Measurements from ENCODE around the gene TMEM63A. TPM values are rescaled to one million over a fixed set of nuclear protein-coding genes. Genes with fewer than 3 reads are reported as not detected.

TMEM63A gene
- total RNA-seq, 4 donors from 2014 or later, result 104 to 256 (median 180) TPM

GRCh38 chr1:225921734-225922709 lies 39.8 kb upstream of the TMEM63A start:
- WGBS, 2 donors (ENCODE audit: low coverage in 1 of 2), result 92% methylated on average over 23 of the region's 23 CpGs; no CpG with 5 or more reads in 1 of the 2 donors
- H3K9me3 ChIP-seq, result no peaks in the 10 kb centered on the region
- intact Hi-C loops (cut with DNase I; ENCODE audit: low total_unique reads), result no loop called here
- no peaks in the 10 kb centered on the region for H3K27me3 ChIP-seq
- H3K4me3 ChIP-seq, result no peak overlapping the region
- in situ Hi-C loops (cut with MboI; ENCODE audit: low pct_ligation_motif_present in 1 of 4, low pct_unique_long_range_greater_than_20kb in 1 of 4, low sequenced_read_pairs in 3 of 4), result loop anchor here in 2 of 4 donors (25.0 kb wide), 2 partner anchors 135 to 435 kb away; partner anchors contain the start of gene SRP9 (in 1 of the 2)
- peaks cover 9 to 32% (median 26%) of the 10 kb centered on the region in 4 donors for H3K4me1 ChIP-seq
- no peak for DNase-seq
- no peak for TF ChIP-seq CTCF (IDR thresholded peaks at IDR 0.05)
- no peak for TF ChIP-seq POLR2AphosphoS5 (IDR thresholded peaks at IDR 0.05)
- TF ChIP-seq POLR2A (IDR thresholded peaks at IDR 0.05), result no peak
- no peak for TF ChIP-seq EP300 (IDR thresholded peaks at IDR 0.05; ENCODE audit: low read depth)
- H3K27ac ChIP-seq, result peak overlapping the region in 1 of 4 donors; percentile 94
- no peaks in the 10 kb centered on the region for H3K36me3 ChIP-seq

- H3K36me3 ChIP-seq, result no peaks in the 10 kb centered on the region
- peak overlapping the region in 3 of 4 donors; percentile 42 to 54 (median 44) for H3K27ac ChIP-seq
- H3K4me1 ChIP-seq, result peaks cover 9 to 29% (median 24%) of the 10 kb centered on the region in 4 donors
- H3K4me3 ChIP-seq, result no peak overlapping the region
- in situ Hi-C loops (cut with MboI; ENCODE audit: low pct_ligation_motif_present in 1 of 4, low pct_unique_long_range_greater_than_20kb in 1 of 4, low sequenced_read_pairs in 3 of 4) (loop anchor here in 2 of 4 donors (10.0 to 25.0 kb wide), 3 partner anchors 133 to 433 kb away; partner anchors contain the start of gene SRP9 (in 2 of the 2)), intact Hi-C loops (cut with DNase I; ENCODE audit: low total_unique reads) (loop anchor here (10.0 kb wide), 1 partner anchor 145 kb away; the partner anchor contains the start of gene SRP9)
- TF ChIP-seq POLR2A (IDR thresholded peaks at IDR 0.05) (no peak), EP300 (IDR thresholded peaks at IDR 0.05; ENCODE audit: low read depth) (no peak), CTCF (IDR thresholded peaks at IDR 0.05) (no peak), POLR2AphosphoS5 (IDR thresholded peaks at IDR 0.05) (no peak)
- DNase-seq, result peak; percentile 66
- no peaks in the 10 kb centered on the region for H3K27me3 ChIP-seq
- 23 to 36% methylated on average over 2 to 5 of the region's 5 CpGs for WGBS, 2 donors (ENCODE audit: low coverage in 1 of 2)
- no peaks in the 10 kb centered on the region for H3K9me3 ChIP-seq
Observed at GRCh38 chr1:225919906-225920305, 37.7 kb upstream of the TMEM63A start.

- in situ Hi-C loops (cut with MboI; ENCODE audit: low pct_ligation_motif_present in 1 of 4, low pct_unique_long_range_greater_than_20kb in 1 of 4, low sequenced_read_pairs in 3 of 4) (loop anchor here in 2 of 4 donors (10.0 to 25.0 kb wide), 3 partner anchors 131 to 431 kb away; partner anchors contain the start of gene SRP9 (in 2 of the 2)), intact Hi-C loops (cut with DNase I; ENCODE audit: low total_unique reads) (loop anchor here (10.0 kb wide), 1 partner anchor 143 kb away; the partner anchor contains the start of gene SRP9)
- Histone ChIP-seq H3K36me3 (no peaks in the 10 kb centered on the region), H3K4me1 (peaks cover 8 to 24% (median 17%) of the 10 kb centered on the region in 4 donors), H3K27me3 (no peaks in the 10 kb centered on the region), H3K9me3 (no peaks in the 10 kb centered on the region), H3K27ac (no peak overlapping the region), H3K4me3 (no peak overlapping the region)
- WGBS, 2 donors (ENCODE audit: low coverage in 1 of 2), result 81 to 94% methylated on average over 4 of the region's 4 CpGs
- no peak for DNase-seq
- no peak for TF ChIP-seq CTCF (IDR thresholded peaks at IDR 0.05)
- TF ChIP-seq POLR2AphosphoS5 (IDR thresholded peaks at IDR 0.05), result no peak
- no peak for TF ChIP-seq EP300 (IDR thresholded peaks at IDR 0.05; ENCODE audit: low read depth)
Observed at GRCh38 chr1:225918280-225918679, 36.1 kb upstream of the TMEM63A start.

GRCh38 chr1:225917536-225917935 lies 35.4 kb upstream of the TMEM63A start:
- 85 to 92% methylated on average over 4 to 5 of the region's 5 CpGs for WGBS, 2 donors (ENCODE audit: low coverage in 1 of 2)
- Histone ChIP-seq H3K36me3 (no peaks in the 10 kb centered on the region), H3K27me3 (no peaks in the 10 kb centered on the region), H3K9me3 (no peaks in the 10 kb centered on the region), H3K27ac (no peak overlapping the region), H3K4me3 (no peak overlapping the region), H3K4me1 (peaks cover under 1 to 16% (median 10%) of the 10 kb centered on the region in 4 donors)
- in situ Hi-C loops (cut with MboI; ENCODE audit: low pct_ligation_motif_present in 1 of 4, low pct_unique_long_range_greater_than_20kb in 1 of 4, low sequenced_read_pairs in 3 of 4) (loop anchor here in 2 of 4 donors (10.0 to 25.0 kb wide), 3 partner anchors 130 to 430 kb away; partner anchors contain the start of gene SRP9 (in 2 of the 2)), intact Hi-C loops (cut with DNase I; ENCODE audit: low total_unique reads) (loop anchor here (10.0 kb wide), 1 partner anchor 143 kb away; the partner anchor contains the start of gene SRP9)
- TF ChIP-seq EP300 (IDR thresholded peaks at IDR 0.05; ENCODE audit: low read depth) (no peak), CTCF (IDR thresholded peaks at IDR 0.05) (no peak), POLR2A (IDR thresholded peaks at IDR 0.05) (no peak), POLR2AphosphoS5 (IDR thresholded peaks at IDR 0.05) (no peak)
- DNase-seq, result no peak

Data from transverse colon (tissue), 4 donors.